Mesothelial cell of epicardium (in vitro differentiated cells): ENCODE measurements around the gene CD47. TPM values are rescaled to one million over a fixed set of nuclear protein-coding genes. Genes with fewer than 3 reads are reported as not detected.

Source experiments
- DNase-seq, 2 experiments: peaks; one replicate each; pipeline ENCODE4 v3.0.0; 2021; ENCODE audit warnings: low spot score in 2 of 2; ENCODE audit not compliant: unreplicated experiment in 2 of 2
- H3K27ac Mint-ChIP-seq: 2 replicates; pipeline ENCODE4 v1.8.0; 2021; ENCODE audit warnings: mixed read lengths
- H3K27me3 Mint-ChIP-seq: 2 replicates; pipeline ENCODE4 v1.8.0; 2021; ENCODE audit warnings: low read depth, mixed read lengths
- H3K36me3 Mint-ChIP-seq: 2 replicates; pipeline ENCODE4 v1.8.0; 2021; ENCODE audit warnings: mixed read lengths
- H3K4me1 Mint-ChIP-seq: 2 replicates; pipeline ENCODE4 v1.8.0; 2021; ENCODE audit warnings: mixed read lengths
- H3K4me3 Mint-ChIP-seq: 2 replicates; pipeline ENCODE4 v1.8.0; 2021; ENCODE audit warnings: mild to moderate bottlenecking, moderate library complexity, mixed read lengths
- H3K9me3 Mint-ChIP-seq: 2 replicates; pipeline ENCODE4 v1.8.0; 2021; ENCODE audit warnings: mixed read lengths
- total RNA-seq: library from RNA; stranded (reverse); gene quantifications from 3 replicates; pipeline ENCODE4 v1.2.1, GENCODE V29; 2021
- TF ChIP-seq, protein P1 (sequence below): fragments of 200-600 bp; sonication (generic); IDR thresholded peaks from one replicate; pipeline ENCODE4 v1.5.0; 2021; ENCODE audit warnings: antibody characterized with exemption; ENCODE audit not compliant: unreplicated experiment

Gene CD47
- total RNA-seq, 1 donor from 2014 or later = 174 TPM

DNA sequence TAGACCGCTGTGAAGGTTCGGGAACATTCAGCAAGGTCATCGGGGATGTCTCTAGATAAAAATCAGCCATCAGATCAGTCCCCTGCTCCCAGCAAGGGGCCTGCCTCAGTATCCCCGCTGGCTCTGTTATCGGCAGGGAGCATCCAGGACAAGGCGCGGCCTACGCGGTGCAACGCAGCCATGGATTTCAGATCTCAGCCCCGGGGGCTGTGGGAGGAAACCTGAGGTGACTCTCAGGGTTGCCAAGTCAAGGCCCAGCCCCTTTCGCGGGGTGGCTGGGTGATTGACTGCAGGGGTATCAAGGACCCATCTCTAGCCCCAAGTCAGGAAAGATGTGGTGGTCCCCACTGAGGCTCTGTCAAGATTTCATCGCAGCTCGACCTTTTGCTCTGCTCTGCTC lies 23.1 kb upstream of the CD47 start:
- TF ChIP-seq, protein P1, sequence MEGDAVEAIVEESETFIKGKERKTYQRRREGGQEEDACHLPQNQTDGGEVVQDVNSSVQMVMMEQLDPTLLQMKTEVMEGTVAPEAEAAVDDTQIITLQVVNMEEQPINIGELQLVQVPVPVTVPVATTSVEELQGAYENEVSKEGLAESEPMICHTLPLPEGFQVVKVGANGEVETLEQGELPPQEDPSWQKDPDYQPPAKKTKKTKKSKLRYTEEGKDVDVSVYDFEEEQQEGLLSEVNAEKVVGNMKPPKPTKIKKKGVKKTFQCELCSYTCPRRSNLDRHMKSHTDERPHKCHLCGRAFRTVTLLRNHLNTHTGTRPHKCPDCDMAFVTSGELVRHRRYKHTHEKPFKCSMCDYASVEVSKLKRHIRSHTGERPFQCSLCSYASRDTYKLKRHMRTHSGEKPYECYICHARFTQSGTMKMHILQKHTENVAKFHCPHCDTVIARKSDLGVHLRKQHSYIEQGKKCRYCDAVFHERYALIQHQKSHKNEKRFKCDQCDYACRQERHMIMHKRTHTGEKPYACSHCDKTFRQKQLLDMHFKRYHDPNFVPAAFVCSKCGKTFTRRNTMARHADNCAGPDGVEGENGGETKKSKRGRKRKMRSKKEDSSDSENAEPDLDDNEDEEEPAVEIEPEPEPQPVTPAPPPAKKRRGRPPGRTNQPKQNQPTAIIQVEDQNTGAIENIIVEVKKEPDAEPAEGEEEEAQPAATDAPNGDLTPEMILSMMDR = no peak
- Mint-ChIP-seq H3K4me1 (peaks cover 27% of the 10 kb centered on the region), H3K27me3 (no peaks in the 10 kb centered on the region), H3K4me3 (no peak overlapping the region), H3K36me3 (no peaks in the 10 kb centered on the region), H3K27ac (no peak overlapping the region), H3K9me3 (no peaks in the 10 kb centered on the region)
- DNase-seq = no peak

DNA sequence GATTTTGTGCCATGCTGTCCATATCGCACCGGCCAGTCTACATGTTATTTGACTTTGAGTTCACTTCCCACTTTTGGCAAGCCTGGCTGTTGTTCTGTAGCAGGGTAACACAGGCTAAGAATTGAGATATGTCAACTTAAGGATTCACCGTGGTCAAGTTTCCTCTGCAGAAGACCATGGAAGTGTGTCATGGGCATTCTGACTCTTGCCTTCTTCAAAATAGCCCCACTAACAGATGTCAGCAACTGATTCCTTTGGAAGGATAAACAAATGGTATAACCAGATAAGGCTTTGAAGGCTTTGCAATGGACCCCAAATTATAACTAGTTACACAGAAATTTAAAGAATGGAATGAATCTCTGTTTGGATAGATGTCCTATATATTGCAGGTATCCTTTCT lies 20.1 kb upstream of the CD47 start:
- peaks cover 29% of the 10 kb centered on the region for H3K4me1 Mint-ChIP-seq
- TF ChIP-seq, protein P1 = no peak
- no peaks in the 10 kb centered on the region for H3K9me3 Mint-ChIP-seq
- no peak for DNase-seq
- no peak overlapping the region for H3K4me3 Mint-ChIP-seq
- no peaks in the 10 kb centered on the region for H3K27me3 Mint-ChIP-seq
- no peak overlapping the region for H3K27ac Mint-ChIP-seq
- H3K36me3 Mint-ChIP-seq = no peaks in the 10 kb centered on the region

DNA sequence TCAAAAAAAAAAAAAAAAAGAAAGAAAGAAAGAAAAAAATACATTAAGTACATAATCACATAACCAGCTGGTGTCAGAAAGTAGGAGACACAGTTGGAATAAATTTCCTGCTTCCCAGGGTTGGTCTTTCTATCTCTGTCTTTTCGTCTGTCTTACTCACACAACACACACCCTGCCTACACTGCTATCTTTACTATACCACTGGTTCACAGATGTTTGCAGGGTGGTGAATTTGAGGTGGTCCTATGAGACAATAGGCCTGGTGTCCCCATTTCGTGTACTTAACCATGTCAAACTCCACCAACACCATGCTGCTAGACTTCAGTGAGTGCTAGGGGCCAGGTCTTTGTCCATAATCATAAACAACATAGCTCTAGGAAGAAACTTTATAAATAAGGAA lies 17.6 kb upstream of the CD47 start:
- H3K4me1 Mint-ChIP-seq = peaks cover 34% of the 10 kb centered on the region

DNA sequence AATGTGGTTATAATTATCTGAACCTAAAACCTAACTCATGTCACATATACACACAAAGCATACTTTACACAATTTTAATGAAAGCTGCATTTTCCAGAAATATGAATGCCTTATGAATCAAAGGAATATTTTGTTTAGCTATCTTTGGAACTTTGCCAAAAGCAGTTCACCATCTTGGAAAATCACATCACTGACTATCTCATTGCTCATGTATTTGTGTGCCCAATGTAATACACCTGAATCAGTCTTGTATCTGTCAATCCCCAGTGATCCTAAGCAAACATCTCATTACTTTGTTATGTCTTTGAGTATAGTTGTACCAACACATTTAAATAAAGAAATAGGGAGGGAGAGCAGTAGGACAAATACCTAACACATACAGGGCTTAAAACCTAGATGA lies 15.6 kb upstream of the CD47 start:
- TF ChIP-seq, protein P1 = no peak
- H3K36me3 Mint-ChIP-seq = no peaks in the 10 kb centered on the region
- H3K9me3 Mint-ChIP-seq = no peaks in the 10 kb centered on the region
- H3K4me3 Mint-ChIP-seq = no peak overlapping the region
- H3K4me1 Mint-ChIP-seq = peaks cover 36% of the 10 kb centered on the region
- H3K27ac Mint-ChIP-seq = no peak overlapping the region
- no peaks in the 10 kb centered on the region for H3K27me3 Mint-ChIP-seq
- DNase-seq = no peak

More for the DNA sequence above, 17.6 kb upstream of the CD47 start:
- TF ChIP-seq, protein P1 = no peak
- no peak overlapping the region for H3K27ac Mint-ChIP-seq
- no peaks in the 10 kb centered on the region for H3K9me3 Mint-ChIP-seq
- DNase-seq = no peak
- H3K4me3 Mint-ChIP-seq = no peak overlapping the region
- H3K27me3 Mint-ChIP-seq = no peaks in the 10 kb centered on the region
- H3K36me3 Mint-ChIP-seq = no peaks in the 10 kb centered on the region

DNA sequence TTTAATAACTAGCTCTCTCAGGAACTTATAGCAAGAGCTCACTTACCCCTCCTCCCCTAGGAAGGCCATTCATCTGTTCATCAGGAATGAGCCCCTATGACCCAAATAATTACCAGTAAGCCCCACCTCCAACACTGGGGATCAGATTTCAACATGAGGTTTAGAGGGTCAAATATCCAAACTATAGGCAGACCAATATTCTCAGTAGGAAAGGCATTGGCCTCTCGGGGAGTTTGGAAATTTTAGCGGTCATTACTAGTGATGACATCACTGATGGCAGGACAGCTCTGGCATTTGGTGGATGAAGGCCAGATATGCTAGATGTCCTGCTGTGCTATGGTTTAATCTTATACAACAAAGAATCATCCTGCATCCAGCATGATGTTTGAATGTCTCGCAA lies 15.2 kb upstream of the CD47 start:
- no peak overlapping the region for H3K4me3 Mint-ChIP-seq
- TF ChIP-seq, protein P1 = no peak
- no peaks in the 10 kb centered on the region for H3K9me3 Mint-ChIP-seq
- DNase-seq = no peak
- no peaks in the 10 kb centered on the region for H3K27me3 Mint-ChIP-seq
- no peak overlapping the region for H3K27ac Mint-ChIP-seq
- H3K4me1 Mint-ChIP-seq = peaks cover 36% of the 10 kb centered on the region
- no peaks in the 10 kb centered on the region for H3K36me3 Mint-ChIP-seq
